Cardiac fibroblast (primary cell): ENCODE results near the gene ATRX.
"Not testable (repeated sequence)": the region's sequence is repeated elsewhere in the genome, so short reads cannot be mapped to it uniquely, and the experiment has no call there.

Experiments
- DNase-seq, 2 donors: peaks; one replicate each; pipeline versions ENCODE4 v3.0.0 to v3.0.0-alpha.2; 2010; ENCODE audit warnings: low read depth in 2 of 2
- H3K4me3 ChIP-seq, 2 donors: replicated peaks in 1 of 2; 1 replicate in 1 of 2; 2 replicates in 1 of 2; pipeline ENCODE4 v1.5.1; 2011; ENCODE audit warnings: low read depth in 2 of 2, low read length in 2 of 2, mild to moderate bottlenecking in 2 of 2, moderate library complexity in 1 of 2
- CTCF ChIP-seq: IDR thresholded peaks from one replicate; pipeline ENCODE4 v1.5.1; 2011; ENCODE audit warnings: low read depth, mild to moderate bottlenecking, low read length, inconsistent platforms

Gene ATRX

GRCh38 chrX:77768787-77769186 is 17.2 kb downstream of the ATRX start:
- DNase-seq: no peak
- H3K4me3 ChIP-seq: no peak overlapping the region
- TF ChIP-seq CTCF: no peak

GRCh38 chrX:77766212-77766611 is 19.8 kb downstream of the ATRX start:
- DNase-seq, H3K4me3 ChIP-seq: not testable (repeated sequence)

- no peak overlapping the region for H3K4me3 ChIP-seq
- DNase-seq: no peak
- TF ChIP-seq CTCF: no peak
Measured at GRCh38 chrX:77755561-77755960, 30.5 kb downstream of the ATRX start.

- DNase-seq: not testable (repeated sequence)
Measured at GRCh38 chrX:77753942-77754341, 32.1 kb downstream of the ATRX start.

GRCh38 chrX:77749695-77750094 is 36.3 kb downstream of the ATRX start:
- peak; percentile 17 to 86 for DNase-seq
- no peak for TF ChIP-seq CTCF
- H3K4me3 ChIP-seq: no peak overlapping the region

More at GRCh38 chrX:77753942-77754341, 32.1 kb downstream of the ATRX start:
- H3K4me3 ChIP-seq: not testable (repeated sequence)

GRCh38 chrX:77743720-77744119 is 42.3 kb downstream of the ATRX start:
- DNase-seq: no peak
- TF ChIP-seq CTCF: no peak
- no peak overlapping the region for H3K4me3 ChIP-seq

- H3K4me3 ChIP-seq: no peak overlapping the region
- DNase-seq: no peak
- TF ChIP-seq CTCF: no peak
Measured at GRCh38 chrX:77742788-77743476, 43.1 kb downstream of the ATRX start.

- no peak for DNase-seq
- TF ChIP-seq CTCF: no peak
- no peak overlapping the region for H3K4me3 ChIP-seq
Measured at GRCh38 chrX:77740376-77740905, 45.6 kb downstream of the ATRX start.
